Stimulated activated CD8-positive, alpha-beta memory T cell treated with anti-CD3 and anti-CD28 coated beads, Interleukin-15, amount 100 ng/mL, for 48 hours (primary cell): ENCODE measurements around the gene POLR1G.
"Not testable (repeated sequence)": the region's sequence is repeated elsewhere in the genome, so short reads cannot be mapped to it uniquely, and the experiment has no call there.

Experiments
- DNase-seq, 2 donors: peaks; one replicate each; pipeline ENCODE4 v3.0.0-alpha.2; 2020; ENCODE audit warnings: low read depth in 2 of 2

Gene POLR1G

GRCh38 chr19:45421947-45422498 lies 15.6 kb downstream of the POLR1G start:
- no peak for DNase-seq

- no peak for DNase-seq
Measured at GRCh38 chr19:45423033-45423588, 16.7 kb downstream of the POLR1G start.

GRCh38 chr19:45423589-45424190 lies 17.2 kb downstream of the POLR1G start, which contains the start of gene ERCC1:
ERCC1 (minus strand) TSS chr19:45423917; CDS start chr19:45423374, 543 bp downstream.
- peak; percentile 84 to 86 for DNase-seq

- peak; percentile 35 to 37 for DNase-seq
Measured at GRCh38 chr19:45424191-45425058, 18.0 kb downstream of the POLR1G start.

GRCh38 chr19:45428384-45429231 lies 22.2 kb downstream of the POLR1G start:
- no peak for DNase-seq

- not testable (repeated sequence) for DNase-seq
Measured at GRCh38 chr19:45429896-45430295, 23.5 kb downstream of the POLR1G start.

- DNase-seq = not testable (repeated sequence)
Measured at GRCh38 chr19:45431008-45431407, 24.6 kb downstream of the POLR1G start.

GRCh38 chr19:45432543-45432942 lies 26.1 kb downstream of the POLR1G start:
- DNase-seq = not testable (repeated sequence)

GRCh38 chr19:45437328-45437727 lies 30.9 kb downstream of the POLR1G start:
- no peak for DNase-seq

- DNase-seq = no peak
Measured at GRCh38 chr19:45439190-45439568, 32.7 kb downstream of the POLR1G start.

GRCh38 chr19:45439569-45440258 lies 33.3 kb downstream of the POLR1G start:
- peak; percentile 74 to 77 for DNase-seq

GRCh38 chr19:45440259-45440638 lies 33.8 kb downstream of the POLR1G start:
- DNase-seq = no peak

GRCh38 chr19:45440873-45441654 lies 34.6 kb downstream of the POLR1G start:
- DNase-seq = no peak

- DNase-seq = no peak
Measured at GRCh38 chr19:45442408-45442777, 35.9 kb downstream of the POLR1G start.

GRCh38 chr19:45442778-45443461 lies 36.5 kb downstream of the POLR1G start:
- no peak for DNase-seq

- DNase-seq = peak; percentile 40 to 42
Measured at GRCh38 chr19:45443462-45444317, 37.2 kb downstream of the POLR1G start.

- peak; percentile 76 to 77 for DNase-seq
Measured at GRCh38 chr19:45444318-45445041, 38.0 kb downstream of the POLR1G start.

- DNase-seq = no peak
Measured at GRCh38 chr19:45445139-45445538, 38.7 kb downstream of the POLR1G start.
